ENCODE data around the gene VPS54. TPM values are rescaled to one million over a fixed set of nuclear protein-coding genes. Genes with fewer than 3 reads are reported as not detected.

VPS54 gene
- total RNA-seq, 2 donors from 2014 or later: 16.2 to 22.5 TPM

DNA sequence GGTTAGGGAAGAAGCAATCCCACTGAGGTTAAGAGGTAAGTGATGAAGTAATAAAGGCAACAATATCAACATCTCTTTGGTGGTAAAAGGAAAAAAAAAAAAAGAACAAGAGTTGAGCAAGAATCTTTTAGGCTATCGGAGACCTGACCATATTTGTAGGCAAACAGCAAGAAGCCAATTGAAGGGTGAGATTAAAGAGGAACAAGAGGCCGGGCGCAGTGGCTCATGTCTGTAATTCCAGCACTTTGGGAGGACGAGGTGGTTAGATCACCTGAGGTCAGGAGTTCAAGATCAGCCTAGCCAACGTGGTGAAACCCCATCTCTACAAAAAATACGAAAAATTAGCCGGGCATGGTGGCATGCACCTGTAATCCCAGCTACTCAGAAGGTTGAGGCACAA lies 11.3 kb downstream of the VPS54 start:
- Histone ChIP-seq H3K27ac (no peak overlapping the region), H3K4me1 (peaks cover 5% of the 10 kb centered on the region), H3K9ac (ENCODE audit: low read depth in 2 of 2, low read length in 2 of 2) (no peak overlapping the region), H3K36me3 (no peaks in the 10 kb centered on the region), H3K4me3 (no peak overlapping the region), H3K9me3 (no peaks in the 10 kb centered on the region), H3K27me3 (no peaks in the 10 kb centered on the region)
- intact Hi-C loops (cut with DNase I): no loop called here
- DNase-seq: no peak
- TF ChIP-seq, protein P1, sequence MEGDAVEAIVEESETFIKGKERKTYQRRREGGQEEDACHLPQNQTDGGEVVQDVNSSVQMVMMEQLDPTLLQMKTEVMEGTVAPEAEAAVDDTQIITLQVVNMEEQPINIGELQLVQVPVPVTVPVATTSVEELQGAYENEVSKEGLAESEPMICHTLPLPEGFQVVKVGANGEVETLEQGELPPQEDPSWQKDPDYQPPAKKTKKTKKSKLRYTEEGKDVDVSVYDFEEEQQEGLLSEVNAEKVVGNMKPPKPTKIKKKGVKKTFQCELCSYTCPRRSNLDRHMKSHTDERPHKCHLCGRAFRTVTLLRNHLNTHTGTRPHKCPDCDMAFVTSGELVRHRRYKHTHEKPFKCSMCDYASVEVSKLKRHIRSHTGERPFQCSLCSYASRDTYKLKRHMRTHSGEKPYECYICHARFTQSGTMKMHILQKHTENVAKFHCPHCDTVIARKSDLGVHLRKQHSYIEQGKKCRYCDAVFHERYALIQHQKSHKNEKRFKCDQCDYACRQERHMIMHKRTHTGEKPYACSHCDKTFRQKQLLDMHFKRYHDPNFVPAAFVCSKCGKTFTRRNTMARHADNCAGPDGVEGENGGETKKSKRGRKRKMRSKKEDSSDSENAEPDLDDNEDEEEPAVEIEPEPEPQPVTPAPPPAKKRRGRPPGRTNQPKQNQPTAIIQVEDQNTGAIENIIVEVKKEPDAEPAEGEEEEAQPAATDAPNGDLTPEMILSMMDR (IDR thresholded peaks at IDR 0.05): no peak

DNA sequence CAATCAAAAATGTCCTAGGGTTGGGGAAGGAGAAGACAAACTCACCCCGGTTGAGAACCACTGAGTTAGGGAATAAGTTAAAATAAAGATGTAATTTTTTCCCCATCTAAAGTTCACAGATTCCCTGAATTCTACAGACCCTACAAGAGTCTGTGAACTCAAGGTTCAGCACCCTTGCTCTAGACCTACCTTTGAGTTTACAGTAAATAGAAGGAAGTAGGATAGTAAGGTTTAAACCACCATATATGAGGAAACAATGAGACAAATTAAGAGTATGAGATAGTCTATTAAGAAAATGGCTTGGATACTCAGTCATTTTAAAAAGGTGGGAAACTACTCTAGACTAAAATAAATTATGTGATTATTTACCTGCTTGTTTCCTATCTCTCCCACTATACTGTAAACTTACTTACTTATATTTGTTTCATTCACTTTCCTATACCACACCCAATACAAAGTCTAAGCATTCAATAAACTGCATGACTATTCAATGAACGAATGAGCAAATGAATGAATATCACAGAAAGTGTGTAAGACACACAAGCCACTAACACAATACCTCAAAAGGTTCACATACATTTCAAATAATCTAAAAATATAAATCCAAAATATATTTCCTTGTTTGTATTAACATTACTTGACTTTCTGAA lies 13.4 kb downstream of the VPS54 start:
- no peaks in the 10 kb centered on the region for H3K9me3 ChIP-seq
- TF ChIP-seq, protein P1 (IDR thresholded peaks at IDR 0.05): no peak
- H3K4me3 ChIP-seq: no peak overlapping the region
- H3K36me3 ChIP-seq: no peaks in the 10 kb centered on the region
- no peak overlapping the region for H3K9ac ChIP-seq (ENCODE audit: low read depth in 2 of 2, low read length in 2 of 2)
- no peak overlapping the region for H3K27ac ChIP-seq
- H3K4me1 ChIP-seq: peaks cover 5% of the 10 kb centered on the region
- no peaks in the 10 kb centered on the region for H3K27me3 ChIP-seq
- DNase-seq: no peak
- intact Hi-C loops (cut with DNase I): no loop called here

- intact Hi-C loops (cut with DNase I): no loop called here
- TF ChIP-seq, protein P1 (IDR thresholded peaks at IDR 0.05): no peak
- no peaks in the 10 kb centered on the region for H3K9me3 ChIP-seq
Measured at GRCh38 chr2:64003239-64003638, 16.0 kb downstream of the VPS54 start.

GRCh38 chr2:64001382-64002101 lies 17.7 kb downstream of the VPS54 start:
- H3K27me3 ChIP-seq: no peaks in the 10 kb centered on the region
- DNase-seq: no peak
- H3K9me3 ChIP-seq: no peaks in the 10 kb centered on the region
- no peaks in the 10 kb centered on the region for H3K36me3 ChIP-seq
- no peak overlapping the region for H3K4me3 ChIP-seq
- no peak overlapping the region for H3K9ac ChIP-seq (ENCODE audit: low read depth in 2 of 2, low read length in 2 of 2)
- intact Hi-C loops (cut with DNase I): no loop called here
- no peak overlapping the region for H3K27ac ChIP-seq
- TF ChIP-seq, protein P1 (IDR thresholded peaks at IDR 0.05): no peak
- peaks cover 5% of the 10 kb centered on the region for H3K4me1 ChIP-seq

More at GRCh38 chr2:64003239-64003638, 16.0 kb downstream of the VPS54 start:
- Histone ChIP-seq H3K9ac (ENCODE audit: low read depth in 2 of 2, low read length in 2 of 2) (no peak overlapping the region), H3K4me3 (no peak overlapping the region), H3K27me3 (no peaks in the 10 kb centered on the region), H3K36me3 (no peaks in the 10 kb centered on the region), H3K4me1 (peaks cover 5% of the 10 kb centered on the region), H3K27ac (no peak overlapping the region)
- no peak for DNase-seq

GRCh38 chr2:64000630-64001381 lies 18.4 kb downstream of the VPS54 start:
- Histone ChIP-seq H3K4me3 (no peak overlapping the region), H3K27ac (no peak overlapping the region), H3K9ac (ENCODE audit: low read depth in 2 of 2, low read length in 2 of 2) (no peak overlapping the region), H3K4me1 (no peaks in the 10 kb centered on the region), H3K27me3 (no peaks in the 10 kb centered on the region), H3K36me3 (no peaks in the 10 kb centered on the region), H3K9me3 (no peaks in the 10 kb centered on the region)
- TF ChIP-seq, protein P1 (IDR thresholded peaks at IDR 0.05): no peak
- no peak for DNase-seq
- intact Hi-C loops (cut with DNase I): no loop called here

Measured in colonic mucosa (tissue), 4 donors.